Prostate gland (tissue), 2 donors: ENCODE measurements around the gene TJP3.

ENCODE experiments used
- CTCF ChIP-seq, 4 experiments: fragments of 200-600 bp in 2 of 4; fragments of 450-650 bp in 2 of 4; sonication (generic) in 2 of 4; IDR thresholded peaks; 1 replicate in 3 of 4; 2 replicates in 1 of 4; pipeline ENCODE4 v1.5.1; 2016 to 2019; ENCODE audit warnings: antibody characterized with exemption in 4 of 4, mild to moderate bottlenecking in 2 of 4, moderate library complexity in 2 of 4
- POLR2A ChIP-seq: fragments of 450-650 bp; IDR thresholded peaks from one replicate; pipeline ENCODE4 v1.6.1; 2016; ENCODE audit warnings: antibody characterized with exemption, mild to moderate bottlenecking
- POLR2AphosphoS5 ChIP-seq: sonication (generic); formaldehyde crosslinking; IDR thresholded peaks from one replicate; pipeline ENCODE4 v1.6.1; 2017; ENCODE audit warnings: antibody characterized with exemption

GRCh38 chr19:3725640-3726310 lies 17.6 kb downstream of the TJP3 start:
- TF ChIP-seq CTCF (IDR thresholded peaks at IDR 0.05) (no peak), POLR2A (no peak), POLR2AphosphoS5 (no peak)
